ENCODE measurements around the gene CRIP2.

The CRIP2 gene, protein sequence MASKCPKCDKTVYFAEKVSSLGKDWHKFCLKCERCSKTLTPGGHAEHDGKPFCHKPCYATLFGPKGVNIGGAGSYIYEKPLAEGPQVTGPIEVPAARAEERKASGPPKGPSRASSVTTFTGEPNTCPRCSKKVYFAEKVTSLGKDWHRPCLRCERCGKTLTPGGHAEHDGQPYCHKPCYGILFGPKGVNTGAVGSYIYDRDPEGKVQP

DNA sequence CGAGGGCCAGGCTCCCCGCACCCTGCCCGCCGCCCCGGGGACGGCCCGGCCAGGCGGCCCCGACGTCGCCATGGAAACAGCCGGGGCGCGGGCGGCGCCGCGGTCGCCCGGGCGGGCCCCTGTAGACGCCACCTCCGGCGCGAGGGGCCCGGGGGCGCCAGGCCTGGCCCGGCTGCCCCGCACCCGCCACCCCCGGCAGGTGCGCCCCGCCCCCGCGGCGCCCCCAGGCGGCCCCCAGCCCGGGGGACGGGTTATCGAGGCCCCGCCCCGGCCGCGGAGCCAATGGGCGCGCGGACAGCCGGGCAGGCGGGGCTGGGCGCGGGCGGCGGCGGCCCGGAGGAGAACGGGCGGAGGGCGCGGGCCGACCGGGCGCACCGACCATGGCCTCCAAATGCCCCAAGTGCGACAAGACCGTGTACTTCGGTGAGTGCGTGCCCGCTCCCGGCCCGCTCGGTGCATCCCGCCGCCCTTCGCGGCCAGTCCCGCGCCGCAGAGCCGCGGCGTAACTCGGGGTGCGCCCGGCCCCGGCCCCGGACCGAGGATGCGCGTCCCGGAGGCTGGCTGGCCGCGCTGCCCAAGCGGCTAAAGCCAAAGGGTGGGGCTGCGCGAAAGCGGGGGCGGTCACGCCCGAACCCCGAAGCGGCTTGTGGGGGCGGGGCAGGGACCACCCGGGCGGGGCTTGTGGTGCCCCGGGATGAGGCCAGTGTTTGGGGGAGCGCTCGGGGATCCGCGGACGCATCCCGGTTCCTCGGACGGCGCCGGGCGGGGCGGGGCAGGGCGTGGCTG is at the start of gene CRIP2:
TSS of gene CRIP2 (plus strand) at position 339 of the 786 bp plus-strand sequence. CDS start at position 381, 42 bp downstream.
- no peak for FAIRE-seq

DNA sequence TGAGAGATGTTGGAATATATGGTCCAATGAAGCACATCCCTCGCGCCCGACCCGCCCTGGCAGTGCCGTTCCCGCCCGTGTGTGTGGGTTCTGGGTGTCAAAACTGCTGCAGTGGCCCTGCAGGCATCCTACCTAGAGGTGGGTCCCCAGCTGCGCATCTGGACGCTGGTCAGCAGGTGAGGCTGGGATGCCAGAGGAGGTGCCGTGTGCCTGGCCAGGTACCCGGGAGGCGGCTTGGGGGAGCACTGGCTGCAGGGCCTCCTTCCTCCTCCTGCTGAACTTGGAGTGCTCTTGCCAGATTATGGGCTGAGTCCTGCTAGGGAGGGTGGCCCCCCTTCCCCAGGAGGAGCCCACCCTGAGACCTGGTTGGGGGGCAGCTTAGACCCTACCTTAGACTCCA is 49.8 kb upstream of the CRIP2 start:
- no peak for FAIRE-seq

DNA sequence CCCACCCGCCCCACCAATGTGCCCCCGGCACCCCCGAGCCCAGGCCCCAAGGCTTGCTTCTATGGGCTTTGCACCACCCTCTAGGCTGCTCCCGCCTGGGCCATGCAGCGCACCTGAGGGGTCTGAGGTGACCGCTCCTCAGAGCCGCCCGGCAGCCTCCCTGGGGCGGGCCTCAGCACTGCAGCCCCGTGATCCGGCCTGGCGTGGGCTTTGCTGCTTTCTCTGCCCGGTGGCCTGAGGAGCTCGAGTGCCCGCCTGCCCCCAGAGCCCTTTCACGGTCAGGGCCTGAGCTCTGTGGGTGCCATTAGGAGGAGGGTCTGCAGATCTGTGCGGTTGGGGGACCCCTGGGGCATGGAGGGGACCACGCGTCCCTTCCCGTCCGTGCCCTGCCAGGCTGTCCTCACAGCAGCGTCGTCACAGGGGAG is 48.8 kb upstream of the CRIP2 start:
- no peak for FAIRE-seq

DNA sequence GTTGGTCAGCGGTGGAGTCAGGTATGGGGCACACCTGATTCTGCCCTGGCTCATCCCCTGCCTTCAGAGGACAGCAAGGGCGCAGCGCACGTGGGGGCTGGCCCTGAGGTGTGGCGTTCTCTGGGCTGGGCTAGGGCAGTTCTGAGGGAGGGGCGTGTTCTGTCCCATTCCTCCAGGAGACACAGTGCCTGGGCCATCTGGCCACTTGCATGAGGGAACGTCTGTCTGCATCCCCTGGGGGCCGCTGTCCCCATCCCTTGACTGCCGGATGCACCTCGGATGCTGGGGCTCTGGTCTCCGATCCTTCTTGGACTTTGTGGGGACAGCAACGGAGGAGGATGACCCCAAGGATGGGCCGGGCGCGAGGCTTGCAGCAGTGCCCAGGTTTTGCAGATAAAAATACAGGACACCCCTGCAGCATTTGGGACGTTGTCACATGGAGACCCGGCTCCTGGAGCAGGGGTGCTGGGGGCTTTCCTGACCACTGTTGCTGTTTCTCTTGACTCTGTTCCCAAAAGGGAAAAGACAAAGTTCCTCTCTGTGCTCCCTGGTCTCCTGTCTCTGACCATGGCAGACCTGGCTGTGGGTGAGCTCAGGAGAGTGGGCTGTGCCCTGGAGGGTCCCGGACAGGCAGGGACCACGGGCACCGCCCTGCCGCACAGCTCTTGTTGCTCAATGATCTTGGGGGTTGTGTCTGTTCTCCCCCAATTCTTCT is 48.0 kb upstream of the CRIP2 start:
- FAIRE-seq: no peak

DNA sequence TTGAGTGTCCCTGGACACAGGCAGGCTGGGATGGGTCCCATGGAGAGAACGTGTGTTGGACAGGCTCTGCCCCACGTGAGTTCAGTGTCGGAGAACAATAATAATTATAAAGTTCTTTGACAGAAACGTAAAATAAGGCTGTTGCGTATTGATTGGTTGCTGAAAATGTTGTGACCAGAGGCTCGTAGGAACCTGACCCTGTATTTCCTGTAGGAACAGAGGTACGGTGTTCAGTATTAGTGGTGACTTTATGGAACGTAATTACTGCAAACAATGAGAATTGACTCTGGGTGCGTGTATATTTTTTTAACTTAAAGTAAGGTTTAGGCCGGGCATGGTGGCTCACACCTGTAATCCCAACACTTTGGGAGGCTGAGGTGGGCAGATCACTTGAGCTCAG is 47.2 kb upstream of the CRIP2 start:
- FAIRE-seq: no peak

DNA sequence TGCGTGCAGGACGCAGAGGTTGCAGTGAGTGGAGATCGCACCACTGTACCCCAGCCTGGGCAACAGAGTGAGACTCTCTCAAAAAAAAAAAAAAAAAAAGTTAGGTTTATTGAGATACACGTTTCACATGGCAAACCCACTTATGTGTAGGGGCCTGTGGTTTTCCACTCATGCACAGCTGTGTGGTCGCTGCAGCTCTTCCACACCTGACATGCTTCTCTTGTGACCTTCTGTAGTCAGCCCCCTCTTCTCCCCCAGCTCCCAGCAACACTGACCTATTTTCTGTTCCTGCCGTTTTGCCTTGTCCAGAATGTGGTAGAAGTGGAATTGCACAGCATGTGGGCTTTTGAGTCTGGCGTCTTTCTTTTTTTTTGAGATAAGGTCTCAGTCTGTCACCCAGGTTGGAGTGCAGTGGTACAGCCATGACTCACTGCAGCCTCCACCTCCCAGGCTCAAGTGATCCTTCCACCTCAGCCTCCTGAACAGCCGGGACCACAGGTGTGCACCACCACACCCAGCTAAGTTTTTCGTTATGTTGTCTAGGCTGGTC is 46.6 kb upstream of the CRIP2 start:
- no peak for FAIRE-seq

DNA sequence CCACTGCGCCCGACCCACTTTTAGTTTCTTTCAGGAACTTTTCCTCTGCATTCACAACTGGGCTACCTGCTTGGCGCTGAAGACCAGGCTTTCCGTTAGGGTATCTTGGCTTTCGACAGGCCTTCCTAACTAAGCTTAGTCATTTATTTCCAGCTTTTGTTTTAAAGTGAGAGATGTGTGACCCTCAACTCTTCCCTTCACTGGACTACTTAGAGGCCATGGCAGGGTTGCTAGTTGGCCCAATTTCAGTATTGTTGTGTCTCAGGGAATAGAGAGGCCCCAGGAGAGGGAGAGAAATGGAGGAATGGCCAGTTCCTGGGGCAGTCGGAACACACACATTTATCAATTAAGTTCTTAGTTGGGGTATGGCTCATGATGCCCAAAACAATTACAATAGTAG is 44.6 kb upstream of the CRIP2 start:
- no peak for FAIRE-seq

DNA sequence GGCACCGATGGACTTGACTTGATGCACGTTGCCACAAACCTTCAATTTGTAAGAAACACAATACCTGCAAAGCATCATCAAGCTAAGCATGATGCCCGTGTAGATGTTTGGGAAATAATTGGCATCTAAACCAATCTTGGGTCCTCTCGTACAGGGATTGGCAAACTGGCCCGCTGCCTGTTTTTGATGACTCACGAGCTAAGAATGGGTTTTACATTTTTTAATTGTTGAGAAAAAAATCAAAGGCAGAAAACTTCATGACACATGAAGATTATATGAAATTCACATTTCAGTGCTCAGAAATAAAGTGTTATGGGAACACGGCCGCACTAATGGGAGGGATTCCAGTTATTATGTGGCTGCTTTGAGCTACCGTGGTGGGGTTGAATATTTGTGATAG is 44.1 kb upstream of the CRIP2 start:
- FAIRE-seq: no peak

DNA sequence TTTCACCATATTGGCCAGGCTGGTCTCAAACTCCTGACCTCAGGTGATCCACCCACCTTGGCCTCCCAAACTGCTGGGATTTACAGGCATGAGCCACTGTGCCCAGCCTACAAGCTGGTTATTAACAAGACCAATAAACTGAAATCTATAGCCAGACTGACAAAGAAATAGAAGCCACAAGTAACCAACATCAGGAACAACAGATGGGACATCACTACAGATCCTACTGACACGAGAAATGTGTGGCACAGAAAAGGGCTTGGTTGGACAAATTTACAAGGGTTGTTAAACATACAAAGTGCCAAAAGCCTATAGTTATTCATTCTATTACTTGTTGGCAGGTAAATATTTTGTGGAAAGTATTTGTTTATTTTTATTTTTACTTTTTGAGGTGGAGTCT is 43.4 kb upstream of the CRIP2 start:
- no peak for FAIRE-seq

DNA sequence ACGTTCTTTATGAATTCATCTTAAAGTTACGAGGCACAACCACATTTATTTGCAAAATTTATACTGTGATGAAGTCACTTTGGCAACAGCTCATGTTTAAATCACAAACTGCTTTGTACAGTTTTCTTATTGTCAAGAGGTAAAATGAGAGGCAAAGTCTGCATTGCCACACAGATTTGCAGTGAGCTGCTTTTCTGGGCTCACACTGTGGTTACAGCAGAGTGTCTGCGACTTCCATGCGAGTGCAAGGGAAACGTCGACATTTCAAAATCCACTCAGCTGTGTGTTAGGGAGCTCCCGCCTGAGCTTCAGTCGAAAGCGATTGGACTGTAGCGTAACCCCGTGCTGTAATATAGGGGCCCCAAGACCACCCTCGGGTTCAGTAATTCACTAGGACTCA is 42.0 kb upstream of the CRIP2 start:
- no peak for FAIRE-seq

DNA sequence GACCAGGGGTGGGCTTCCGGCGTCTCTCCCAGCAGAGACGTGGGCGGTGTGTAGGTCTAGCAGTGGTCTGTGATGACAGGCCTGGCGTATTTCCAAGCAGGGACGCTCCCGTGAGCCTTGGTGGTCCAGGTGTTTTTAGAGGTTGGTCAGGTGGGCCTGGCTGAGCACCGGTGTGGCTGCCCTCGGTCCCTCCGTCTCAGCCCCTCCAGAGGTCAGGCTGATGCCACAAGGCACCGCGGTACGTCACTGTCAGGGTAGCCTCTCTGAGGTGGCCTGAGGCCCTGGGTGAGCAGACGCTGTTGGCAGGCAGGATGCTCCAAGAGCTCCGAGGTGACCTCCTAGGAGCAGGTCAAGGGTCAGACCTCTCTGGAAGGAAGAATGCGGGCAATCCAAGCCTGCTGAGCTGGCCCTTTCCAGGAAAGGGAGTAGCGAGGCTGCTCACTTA is 41.4 kb upstream of the CRIP2 start:
- no peak for FAIRE-seq

DNA sequence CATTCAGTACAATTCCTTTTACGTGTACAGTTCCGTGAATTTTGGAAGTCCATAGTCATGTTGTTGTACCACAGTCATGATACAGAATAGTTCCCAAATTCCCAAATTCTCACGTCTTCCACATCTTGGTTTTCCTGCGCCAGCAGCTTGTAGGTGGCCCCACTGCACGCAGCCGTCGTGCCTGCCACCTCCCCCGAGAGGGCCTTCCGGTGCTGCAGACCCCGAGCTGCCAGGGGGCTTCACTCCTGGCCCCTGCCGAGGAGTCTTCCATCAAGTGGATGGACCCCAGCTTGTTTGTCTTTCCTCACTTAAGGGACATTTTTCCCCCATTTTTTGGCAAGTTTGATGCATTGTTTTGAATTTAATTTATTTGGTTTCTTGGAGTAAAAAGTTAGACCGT is 38.2 kb upstream of the CRIP2 start:
- FAIRE-seq: no peak

DNA sequence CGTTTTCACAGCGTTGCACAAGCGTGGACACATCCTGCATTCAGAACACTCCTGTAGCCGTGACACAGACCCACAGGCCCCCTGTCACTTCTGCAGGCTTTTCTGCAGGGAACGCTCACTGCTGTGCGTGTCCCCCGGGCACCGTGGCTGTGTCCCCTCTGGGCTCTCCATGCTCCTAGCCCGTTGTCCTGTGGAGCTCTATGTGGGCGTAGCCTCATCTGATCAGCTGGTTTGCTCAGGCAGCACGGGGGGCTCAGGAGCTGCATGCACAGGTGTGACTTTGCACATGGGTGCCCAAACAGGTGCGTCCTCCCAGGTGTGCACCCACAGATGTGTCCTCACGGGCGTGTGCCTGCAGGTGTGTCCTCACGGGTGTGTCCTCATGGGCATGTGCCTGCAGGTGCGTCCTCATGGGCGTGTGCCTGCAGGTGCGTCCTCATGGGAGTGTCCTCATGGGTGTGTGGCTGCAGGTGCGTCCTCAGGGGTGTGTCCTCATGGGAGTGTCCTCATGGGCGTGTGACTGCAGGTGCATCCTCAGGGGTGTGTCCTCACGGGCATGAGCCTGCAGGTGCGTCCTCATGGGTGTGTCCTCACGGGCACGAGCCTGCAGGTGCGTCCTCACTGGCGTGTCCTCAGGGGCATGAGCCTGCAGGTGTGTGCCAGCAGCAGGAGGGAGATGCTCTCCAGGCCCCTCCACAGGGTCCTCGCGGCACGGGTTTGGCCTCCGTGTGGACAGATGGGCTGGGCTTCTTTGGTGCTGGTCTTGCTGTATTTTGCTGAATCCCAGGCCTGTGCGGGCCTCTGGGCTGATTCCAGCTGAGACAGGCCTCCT is 37.5 kb upstream of the CRIP2 start:
- no peak for FAIRE-seq

DNA sequence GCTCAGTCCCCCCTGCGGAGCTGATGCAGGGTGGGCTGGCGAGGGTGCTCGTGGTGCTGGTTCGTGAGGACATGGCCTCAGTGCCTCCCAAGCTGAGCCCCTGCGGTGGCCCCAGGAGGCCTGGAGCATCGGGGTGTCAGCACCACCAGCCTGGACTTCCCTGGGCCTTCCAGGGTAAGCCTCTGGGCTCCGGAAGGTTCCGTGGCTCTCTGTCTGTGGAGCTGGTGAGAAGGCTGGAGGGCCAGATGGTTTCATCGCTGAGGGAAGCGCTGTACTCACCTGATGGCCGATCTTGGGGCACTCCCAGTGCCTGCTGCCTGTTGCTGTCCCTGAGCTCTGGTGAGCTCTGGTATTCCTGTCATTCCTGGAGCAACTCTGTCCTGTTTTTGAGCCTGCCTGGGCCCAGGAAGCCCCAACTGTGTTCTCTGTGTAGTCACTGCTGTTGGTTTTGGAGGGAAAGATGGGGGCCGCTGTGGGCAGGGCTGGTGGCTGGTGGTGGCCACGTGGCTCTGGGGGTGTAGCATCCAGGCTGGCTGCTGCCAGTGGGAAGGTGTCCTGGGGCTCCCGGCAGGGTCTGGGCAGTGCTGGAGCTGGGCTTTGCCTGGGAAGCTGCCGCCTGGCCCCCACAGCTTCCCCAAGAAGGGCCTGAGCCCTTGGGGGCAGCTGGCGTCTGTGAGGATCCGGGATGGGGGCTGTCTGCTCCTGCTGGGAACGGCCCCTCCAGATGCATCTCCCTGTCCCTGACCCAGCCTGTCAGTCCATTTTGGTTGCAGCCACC is 36.7 kb upstream of the CRIP2 start:
- FAIRE-seq: no peak

DNA sequence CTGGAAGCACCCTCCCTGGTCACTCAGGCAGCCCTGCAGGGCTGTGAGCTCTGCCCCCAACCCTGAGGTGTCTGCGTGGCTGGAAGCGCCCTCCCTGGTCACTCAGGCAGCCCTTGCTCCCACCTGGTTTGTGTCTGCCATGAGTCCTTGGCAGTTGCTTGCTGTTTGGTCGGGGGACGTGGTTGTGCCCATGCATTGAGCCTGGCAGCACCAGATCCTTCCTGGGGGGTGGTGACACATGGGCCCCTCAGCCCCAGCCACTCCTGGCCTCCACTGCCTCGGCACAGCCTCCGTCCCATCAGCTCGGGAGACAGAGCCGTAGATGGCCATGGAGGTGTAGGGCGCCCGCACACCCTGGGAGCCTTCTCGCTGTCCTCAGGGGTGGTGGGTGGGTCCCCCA is 35.4 kb upstream of the CRIP2 start:
- FAIRE-seq: no peak

DNA sequence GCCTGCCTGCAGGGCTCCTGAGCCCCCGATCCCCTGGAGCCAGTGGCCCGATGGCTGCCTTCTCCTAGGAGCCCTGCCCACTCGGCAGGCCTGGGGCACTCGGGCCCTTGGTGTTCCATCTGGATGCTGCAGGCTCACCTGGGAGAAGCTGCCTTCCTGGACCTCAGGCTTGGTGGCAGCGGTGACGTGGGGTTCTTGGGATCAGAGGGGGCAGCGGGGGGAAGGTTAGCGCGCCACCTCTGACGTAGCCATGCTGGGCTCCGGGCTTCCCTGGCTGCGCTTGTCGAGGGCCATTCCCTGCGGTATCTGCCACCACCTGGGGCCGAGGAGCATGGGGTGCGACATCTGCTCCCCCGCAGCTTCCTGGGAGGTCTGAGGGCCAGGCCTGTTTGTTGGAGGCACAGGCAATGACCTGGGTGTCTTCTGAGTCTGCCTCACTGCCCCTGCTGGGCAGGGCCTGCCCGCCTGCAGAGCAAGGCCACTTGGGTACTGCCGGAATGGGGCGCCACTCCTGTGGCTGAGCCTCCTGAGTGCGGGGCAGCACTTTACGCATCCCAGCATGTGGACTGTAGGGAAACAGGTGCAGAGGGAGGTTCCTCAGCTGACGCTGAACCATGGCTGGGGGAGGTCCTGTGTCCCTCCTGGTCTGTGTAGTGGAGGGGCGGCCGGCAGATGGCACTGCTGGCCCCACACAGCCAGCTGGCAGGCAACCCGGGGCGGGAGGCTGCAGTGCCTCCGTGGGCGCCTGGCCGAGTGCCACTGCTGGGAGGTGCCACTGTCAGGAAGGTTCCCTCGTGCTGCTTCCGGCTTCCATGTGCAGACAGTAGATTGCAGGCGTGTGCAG is 34.7 kb upstream of the CRIP2 start:
- FAIRE-seq: no peak

DNA sequence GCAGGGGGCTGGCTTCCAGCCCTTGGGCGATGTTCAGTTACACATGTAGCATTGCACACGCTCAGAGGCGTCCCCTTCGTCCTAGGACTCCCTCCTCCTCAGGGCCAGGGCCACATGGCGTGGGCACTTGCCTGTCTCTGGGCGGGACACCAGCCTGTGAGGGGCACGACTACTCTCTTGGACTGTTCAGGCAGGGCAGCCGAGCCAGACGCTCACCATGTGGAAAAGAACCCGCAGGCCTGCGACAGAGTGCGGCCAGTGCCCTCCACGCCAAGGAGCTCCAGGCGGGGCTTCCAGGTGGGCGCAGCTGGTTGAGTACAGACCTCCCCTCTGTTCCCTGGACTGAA is 34.1 kb upstream of the CRIP2 start:
- no peak for FAIRE-seq

DNA sequence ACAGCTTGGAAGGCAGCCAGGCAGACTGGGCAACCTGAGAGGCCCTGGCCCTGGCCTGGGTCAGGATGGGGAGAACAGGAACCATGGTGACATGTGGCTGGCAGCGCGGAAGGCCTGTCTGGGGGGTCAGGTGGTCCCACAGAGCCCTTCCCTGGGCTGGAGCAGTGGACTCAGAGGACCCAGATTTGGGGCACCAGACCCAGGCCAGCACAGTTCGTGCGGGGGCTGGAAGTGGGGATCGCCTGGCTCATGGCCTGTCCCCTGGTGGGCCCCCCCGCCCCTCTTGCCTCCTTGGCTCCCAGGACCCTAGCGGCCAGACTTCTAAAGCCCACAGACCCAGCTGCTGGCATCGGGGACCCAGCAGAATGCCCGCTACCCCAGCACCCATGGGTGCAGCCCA is 33.6 kb upstream of the CRIP2 start:
- no peak for FAIRE-seq

DNA sequence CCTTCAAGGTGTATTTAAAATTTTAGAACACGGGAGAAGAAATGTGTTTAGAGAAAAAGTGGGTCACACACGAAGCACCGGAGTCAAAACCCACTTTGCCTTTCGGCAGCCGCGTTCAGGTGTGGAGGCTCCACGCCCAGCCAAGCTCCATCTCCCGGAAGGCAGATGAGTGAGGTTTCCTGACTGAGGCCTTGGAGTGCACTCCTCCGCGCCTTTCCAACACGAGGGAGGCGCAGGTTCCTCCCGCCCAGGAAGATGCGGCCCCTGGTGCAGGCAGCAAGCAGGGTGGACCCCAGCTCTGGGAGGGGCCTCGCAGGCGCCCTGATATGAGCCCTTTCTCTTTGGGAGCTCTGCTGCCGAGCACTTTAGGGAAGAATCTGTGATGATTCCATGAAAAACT is 32.5 kb upstream of the CRIP2 start:
- FAIRE-seq: no peak

DNA sequence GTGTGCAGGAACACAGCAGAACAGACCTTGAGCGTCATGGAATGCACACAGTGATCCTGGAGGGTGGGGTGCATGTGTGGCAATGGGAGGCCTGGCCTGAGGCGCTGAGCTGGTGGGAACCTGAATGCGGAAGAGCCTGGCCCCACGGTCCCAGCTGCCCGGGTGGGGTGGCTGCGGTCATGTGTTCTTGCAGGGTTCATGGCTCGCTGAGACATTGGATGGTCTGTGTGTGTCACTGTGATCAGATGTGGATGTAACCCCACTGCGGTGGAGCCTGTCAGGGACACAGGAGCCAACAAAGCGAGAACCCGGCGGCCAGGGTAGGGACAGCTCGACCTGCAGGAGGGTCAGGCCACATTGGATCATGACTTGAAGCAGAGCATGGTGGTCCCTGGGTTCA is 31.8 kb upstream of the CRIP2 start:
- FAIRE-seq: no peak

DNA sequence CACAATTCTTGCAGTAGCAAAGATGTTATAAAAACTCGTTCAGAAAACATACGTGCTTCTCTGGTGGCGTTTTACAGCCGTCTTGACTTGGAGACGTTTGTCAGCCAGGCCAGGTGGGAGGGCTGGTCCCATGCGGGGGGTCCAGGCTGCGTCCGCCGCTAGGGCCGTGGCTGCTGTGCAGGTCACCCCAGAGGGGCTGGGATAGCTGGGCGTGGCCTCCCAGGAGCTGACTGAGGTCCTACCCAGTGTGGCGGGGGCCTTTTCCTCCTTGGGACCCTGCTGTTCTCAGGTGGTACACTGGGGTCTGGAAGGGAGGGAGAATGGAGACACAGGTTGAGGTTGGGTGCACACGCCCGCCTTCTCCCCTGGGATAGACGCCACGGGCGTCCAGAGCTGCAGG is 29.8 kb upstream of the CRIP2 start:
- no peak for FAIRE-seq
